ENCODE data around the gene SLC6A3.

DNA sequence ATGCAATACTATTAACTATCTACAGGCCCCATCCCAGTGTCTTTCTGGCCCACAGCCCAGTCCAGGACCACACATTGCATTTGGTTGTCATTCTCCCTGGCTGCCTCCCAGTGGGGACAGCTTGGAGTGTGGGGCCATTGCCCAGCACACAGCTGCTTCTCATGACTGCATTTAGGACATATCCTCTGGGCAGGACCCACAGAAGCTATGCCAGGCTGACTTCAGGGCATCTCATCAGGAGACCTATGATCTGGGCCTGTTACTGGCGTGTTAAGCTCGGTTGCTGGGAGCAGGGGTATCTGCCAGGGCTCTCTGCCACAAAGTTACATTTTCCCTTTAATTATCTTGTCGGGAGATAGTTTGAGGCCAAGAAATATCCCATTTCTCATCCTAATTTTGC, 68.3 kb downstream of the SLC6A3 start:
- no peak for TF ChIP-seq POLR2A (IDR thresholded peaks at IDR 0.05; ENCODE audit: low read depth, low read length)
- TF ChIP-seq POLR2AphosphoS5 (IDR thresholded peaks at IDR 0.05; ENCODE audit: low read depth, low read length): no peak
- TF ChIP-seq TAF1 (IDR thresholded peaks at IDR 0.05; ENCODE audit: low read depth, low read length): no peak
- no peak for TF ChIP-seq SPI1 (IDR thresholded peaks at IDR 0.05; ENCODE audit: low read depth, low read length)
- TF ChIP-seq POU2F2 (IDR thresholded peaks at IDR 0.05; ENCODE audit: low read depth, low read length): no peak
